HG02623 (cell line): ENCODE measurements around the gene TGFBR3.

ENCODE experiments used
- ATAC-seq: cut with Tn5 transposase; IDR thresholded peaks from one replicate; pipeline ENCODE4 v1.9.1; 2021; ENCODE audit warnings: moderate library complexity; ENCODE audit not compliant: unreplicated experiment

TGFBR3 gene

DNA sequence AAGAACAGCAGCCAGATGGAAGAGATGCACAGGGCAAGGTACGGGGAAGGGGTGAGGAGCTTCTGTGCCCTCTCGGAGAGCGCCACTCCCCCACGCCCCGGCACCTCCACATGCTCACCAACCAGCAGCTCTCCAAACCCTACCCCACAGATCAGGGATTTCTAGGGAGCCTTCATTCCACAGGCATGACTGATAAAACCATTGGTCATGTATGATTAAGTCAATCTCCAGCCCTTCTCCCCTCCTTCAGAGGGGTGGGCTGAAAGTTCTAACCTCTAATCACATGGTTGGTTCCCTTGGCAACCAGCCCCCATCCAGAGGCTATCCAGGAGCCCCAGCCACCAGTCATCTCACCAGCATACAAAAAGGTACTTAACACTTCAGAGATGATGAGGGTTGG, 144.7 kb downstream of the TGFBR3 start:
- no peak for ATAC-seq

GRCh38 chr1:91737650-91738049, 148.3 kb downstream of the TGFBR3 start:
- ATAC-seq = no peak

- no peak for ATAC-seq
Observed at GRCh38 chr1:91736715-91737615, 149.0 kb downstream of the TGFBR3 start.

- ATAC-seq = no peak
Observed at GRCh38 chr1:91736146-91736714, 149.7 kb downstream of the TGFBR3 start.

GRCh38 chr1:91735266-91735845, 150.6 kb downstream of the TGFBR3 start:
- ATAC-seq = no peak

GRCh38 chr1:91734761-91735160, 151.2 kb downstream of the TGFBR3 start:
- ATAC-seq = no peak

DNA sequence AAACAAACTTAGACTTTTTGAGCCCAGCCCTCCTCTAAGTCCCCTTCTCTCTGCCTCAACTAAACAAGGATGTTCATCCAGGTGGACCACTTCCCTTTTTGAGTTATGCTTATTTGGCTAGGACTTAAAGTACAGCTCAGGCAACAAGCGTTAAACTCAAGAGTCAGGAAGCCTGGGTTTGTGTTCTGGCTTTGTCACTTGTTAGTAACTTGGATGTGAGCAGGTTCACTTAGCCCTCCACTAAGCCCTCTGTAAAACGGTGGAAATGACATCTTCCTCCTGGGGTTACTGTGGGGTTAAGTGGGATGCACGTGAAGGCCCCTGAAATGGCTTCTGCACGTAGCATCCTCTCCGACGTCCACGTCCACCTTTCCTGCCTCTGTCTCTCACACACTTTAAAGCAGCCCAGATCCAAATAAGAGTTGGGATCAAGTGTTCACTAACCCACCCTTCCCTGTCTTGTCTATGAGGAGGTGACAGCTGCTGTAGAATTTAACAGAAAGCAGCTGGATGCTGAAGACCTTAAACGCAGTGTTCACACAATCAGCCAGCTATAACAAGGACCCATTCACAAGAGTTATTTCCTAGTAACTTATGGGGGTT, 152.7 kb downstream of the TGFBR3 start:
- no peak for ATAC-seq

- no peak for ATAC-seq
Observed at GRCh38 chr1:91732291-91733107, 153.5 kb downstream of the TGFBR3 start.

GRCh38 chr1:91731815-91732214, 154.1 kb downstream of the TGFBR3 start:
- no peak for ATAC-seq

GRCh38 chr1:91730801-91731732, 154.9 kb downstream of the TGFBR3 start:
- ATAC-seq = no peak

DNA sequence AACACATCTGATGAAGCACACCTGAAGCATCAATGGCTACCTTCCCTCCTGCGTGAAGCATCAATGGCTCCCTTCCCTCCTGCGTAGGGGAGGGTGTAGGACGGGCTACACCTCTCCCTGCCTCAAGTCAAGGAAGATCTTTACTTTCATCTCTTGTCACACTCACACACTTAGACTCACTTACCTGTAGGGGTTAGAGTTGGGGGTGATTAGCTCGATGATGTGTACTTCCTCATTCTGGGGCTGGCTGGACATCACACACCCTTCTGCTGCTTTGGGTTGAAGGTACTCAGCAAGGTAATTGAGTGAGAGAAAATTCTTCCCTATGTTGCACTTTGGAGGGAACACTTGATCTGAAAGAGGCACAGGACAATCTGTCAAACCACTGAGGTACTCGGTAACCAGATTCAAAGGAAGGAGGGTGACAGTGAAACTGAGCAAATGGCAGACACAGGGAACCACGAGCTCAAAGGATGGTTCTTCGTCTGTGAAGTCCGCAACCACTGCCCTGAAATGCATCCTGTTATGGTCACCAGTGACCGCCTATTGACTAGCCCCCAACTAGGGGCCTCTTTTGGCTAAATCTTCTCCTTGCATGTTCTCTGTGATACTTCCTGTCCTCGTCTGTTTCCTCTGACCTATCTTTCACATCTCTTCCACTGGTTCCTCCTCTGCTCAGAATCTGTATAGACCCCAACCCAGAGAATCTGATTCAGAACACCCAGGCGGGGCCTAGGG, 156.2 kb downstream of the TGFBR3 start:
- no peak for ATAC-seq

DNA sequence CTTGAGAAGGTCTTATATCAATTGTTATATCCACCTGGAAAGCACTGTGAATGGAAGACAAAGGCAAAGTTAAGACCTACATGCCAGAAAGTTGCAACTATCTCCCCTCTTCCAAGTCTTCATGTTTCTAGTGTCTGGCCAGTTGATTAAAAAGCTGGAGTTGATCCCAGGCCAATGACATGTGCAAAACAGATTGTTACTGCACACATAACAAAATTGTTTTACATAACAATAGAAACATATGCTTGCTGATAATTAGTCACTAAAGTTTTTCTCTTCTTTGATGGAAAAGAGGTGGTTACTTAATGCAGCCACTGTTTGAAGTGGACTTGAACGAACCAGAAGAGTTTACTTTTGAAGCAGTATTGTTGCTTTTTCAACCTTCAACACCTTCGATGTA, 158.2 kb downstream of the TGFBR3 start:
- ATAC-seq = no peak

- no peak for ATAC-seq
Observed at GRCh38 chr1:91725989-91726721, 159.8 kb downstream of the TGFBR3 start.

GRCh38 chr1:91725618-91725988, 160.3 kb downstream of the TGFBR3 start:
- ATAC-seq = no peak

DNA sequence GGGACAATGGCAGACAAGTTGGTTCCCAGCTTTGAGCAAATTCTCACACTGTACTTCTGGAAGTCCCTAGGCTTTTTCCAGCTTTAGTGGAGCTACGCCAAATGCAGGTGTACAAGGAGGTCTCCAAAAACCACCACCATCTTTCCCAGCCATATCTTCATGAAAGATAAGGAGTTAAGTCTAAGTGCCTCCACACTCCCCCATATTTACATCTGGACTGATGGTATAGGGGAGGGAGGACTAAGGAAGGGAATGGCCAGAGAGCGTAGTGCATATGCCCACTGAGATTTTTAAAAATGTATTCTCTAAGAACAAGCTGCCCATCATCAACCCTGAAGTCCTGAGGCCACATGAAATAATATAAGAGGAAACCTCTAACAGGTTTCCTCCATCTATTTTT, 161.3 kb downstream of the TGFBR3 start:
- no peak for ATAC-seq

DNA sequence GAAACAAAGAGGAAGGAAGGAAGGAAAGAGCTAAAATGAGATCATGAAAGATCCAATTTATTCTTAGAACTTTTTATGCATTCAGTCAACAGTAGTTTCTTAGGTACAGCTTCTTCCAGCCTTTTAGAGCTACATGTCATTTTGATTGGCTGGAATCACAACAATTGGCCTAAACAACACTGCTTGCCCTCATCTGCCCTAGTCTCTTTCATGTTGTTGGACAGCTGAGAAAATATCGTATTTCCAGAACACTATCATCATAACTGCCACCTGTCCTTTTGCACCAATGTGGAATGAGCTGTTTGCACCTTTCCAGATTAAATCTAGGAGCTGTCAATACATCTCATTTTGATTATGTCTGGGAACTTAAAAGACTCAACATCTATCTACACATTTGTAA, 161.7 kb downstream of the TGFBR3 start:
- no peak for ATAC-seq

GRCh38 chr1:91720044-91720443, 165.9 kb downstream of the TGFBR3 start:
- ATAC-seq = no peak

GRCh38 chr1:91718877-91719276, 167.1 kb downstream of the TGFBR3 start:
- ATAC-seq = no peak

GRCh38 chr1:91718368-91718767, 167.6 kb downstream of the TGFBR3 start:
- ATAC-seq = no peak
